Heart left ventricle (tissue), 16 donors: ENCODE measurements around the gene RAB36. TPM values are rescaled to one million over a fixed set of nuclear protein-coding genes. Genes with fewer than 3 reads are reported as not detected.

Source experiments
- ATAC-seq, 4 donors: fragments of 200-7000 bp; cut with Tn5 transposase; one replicate each; pipeline ENCODE4 v1.9.1; 2020 to 2022; ENCODE audit warnings: moderate library complexity in 4 of 4, mild to moderate bottlenecking in 3 of 4, moderate number of reproducible peaks in 1 of 4
- DNase-seq, 5 donors: peaks; one replicate each; pipeline ENCODE4 v3.0.0-alpha.2; 2020
- H3K27ac ChIP-seq, 12 donors: fragments of 200-600 bp; sonication (generic) in 4 of 12; one replicate each; pipeline versions ENCODE4 v1.5.0 to v1.8.0; 2016 to 2022; ENCODE audit warnings: mild to moderate bottlenecking in 2 of 12
- H3K27me3 ChIP-seq, 9 donors: fragments of 200-600 bp; sonication (generic) in 2 of 9; one replicate each; pipeline versions ENCODE4 v1.5.1 to v1.8.0; 2016 to 2022; ENCODE audit warnings: mild to moderate bottlenecking in 3 of 9
- H3K36me3 ChIP-seq, 9 donors: fragments of 200-600 bp; sonication (generic) in 2 of 9; one replicate each; pipeline versions ENCODE4 v1.5.0 to v1.8.0; 2018 to 2022; ENCODE audit warnings: mild to moderate bottlenecking in 2 of 9
- H3K4me1 ChIP-seq, 12 donors: fragments of 200-600 bp; sonication (generic) in 4 of 12; one replicate each; pipeline versions ENCODE4 v1.5.0 to v1.8.0; 2016 to 2022; ENCODE audit warnings: mild to moderate bottlenecking in 3 of 12
- H3K4me3 ChIP-seq, 12 donors: fragments of 200-600 bp; sonication (generic) in 4 of 12; one replicate each; pipeline versions ENCODE4 v1.5.0 to v1.8.0; 2017 to 2022; ENCODE audit warnings: mild to moderate bottlenecking in 9 of 12, moderate library complexity in 4 of 12
- H3K9me3 ChIP-seq, 12 donors: fragments of 200-600 bp; sonication (generic) in 4 of 12; one replicate each; pipeline versions ENCODE4 v1.5.0 to v1.8.0; 2016 to 2022; ENCODE audit warnings: mild to moderate bottlenecking in 1 of 12
- CTCF ChIP-seq, 12 donors: fragments of 200-600 bp; sonication (generic) in 4 of 12; IDR thresholded peaks; one replicate each; pipeline versions ENCODE4 v1.5.0 to v1.8.0; 2018 to 2022; ENCODE audit warnings: antibody characterized with exemption in 12 of 12, mild to moderate bottlenecking in 5 of 12
- POLR2A ChIP-seq, 2 donors: fragments of 450-650 bp; IDR thresholded peaks; one replicate each; pipeline ENCODE4 v1.6.1; 2017; ENCODE audit warnings: antibody characterized with exemption in 2 of 2, mild to moderate bottlenecking in 2 of 2, moderate library complexity in 2 of 2
- WGBS, 4 donors: extraction: QIAGEN DNeasy Blood & Tissue Kit in 2 of 4; methylation state at CpG; one replicate each; pipeline versions ENCODE4 v1.1.5 to v1.1.7; 2013 to 2018; 5-methylcytosine and 5-hydroxymethylcytosine counted together
- intact Hi-C, 10 donors: fragments of 100-400 bp; cut with DNase I; formaldehyde crosslinking; loops; one replicate each; pipeline versions ENCODE4 v1.11.1 to v1.14.2; 2022
- polyA plus RNA-seq, 2 donors: library from polyadenylated mRNA; stranded (reverse); fragments of 200-250 nt; gene quantifications; one replicate each; pipeline ENCODE4 v1.2.3, GENCODE V29; 2013
- total RNA-seq, 9 donors: library from RNA; depleted of rRNA in 2 of 9; stranded (reverse); fragments of >200 nt in 2 of 9; fragmentation: NEBNext Ultra II Directional in 3 of 9; extraction: Animal tissue kit (Norgen Biotek cat#: 25700) in 3 of 9; gene quantifications; one replicate each; pipeline versions ENCODE4 v1.1.0 to v1.2.4, GENCODE V29; 2016 to 2023
- donor health status: ischemic (EF 13 %, LVEDD 7.1; RV severe dilation, severe dysfunction).
- donor health status: healthy with polysubstance abuse.
- donor health status: DM: no; HTN: yes; CAD: no.
- donor health status: DM: no; HTN: no; CAD: no.
- donor health status: ischemic (EF 25% LVEDD 6.9; RV normal size, moderate dysfunction).
- donor health status: ischemic (EF 25% LVEDD 5.7; RV mildly dilated, moderate dysfunction).
- donor health status: healthy.
- donor health status: DM: yes; HTN: yes; CAD: no.
- donor health status: ischemic (EF 35%, LVEDD 5.7; RV mildly dilated, moderate dysfunction).
- donor health status: nonischemic (EF 11% LVEDD 7.7; RV severe dilation, severe dysfunction).
- donor health status: DM: yes; HTN: yes; CAD: no.
- donor health status: PGD.
- donor health status: ischemic (EF 29% LVEDD 5.4; RV normal size, mild dysfunction).
- donor health status: nonischemic (EF 23%, LVEDD 6.1; RV moderate dilation, normal function).

Gene RAB36
- total and polyA plus RNA-seq, 11 donors = 0.11 to 3.2 (median 0.54) TPM

DNA sequence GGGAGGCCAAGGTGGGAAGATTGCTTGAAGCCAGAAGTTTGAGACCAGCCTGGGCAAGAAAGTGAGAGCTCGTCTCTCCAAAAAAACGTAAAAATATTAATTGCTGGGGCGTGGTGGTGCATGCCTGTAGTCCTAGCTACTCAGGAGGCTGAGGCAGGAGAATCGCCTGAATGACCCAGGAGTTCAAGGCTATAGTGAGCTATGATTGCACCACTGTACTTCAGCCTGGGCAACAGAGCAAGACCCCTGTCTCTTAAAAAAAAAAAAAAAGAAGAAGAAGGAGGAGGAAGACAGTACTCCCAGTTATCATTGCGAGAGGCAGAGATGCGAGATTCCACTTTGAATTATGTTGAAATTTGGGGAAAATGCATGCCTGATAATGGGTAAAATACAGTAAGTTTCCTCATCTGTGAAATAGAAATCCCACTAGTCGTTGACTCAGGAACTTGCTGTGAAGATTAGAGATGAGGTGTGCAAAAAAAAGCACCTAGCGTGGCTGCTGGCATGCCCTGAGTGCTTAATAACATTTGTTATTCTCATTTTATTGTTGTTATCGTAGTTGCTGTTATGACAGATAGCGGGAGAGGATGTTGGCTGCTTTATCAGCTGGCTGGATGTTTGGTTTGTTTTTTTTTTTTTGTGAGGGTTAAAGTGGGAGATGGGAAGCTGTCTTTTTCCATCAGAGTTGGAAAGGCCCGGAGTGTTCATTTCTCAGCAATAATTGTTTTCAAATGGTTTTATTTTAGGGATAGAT lies 68.5 kb downstream of the RAB36 start:
- intact Hi-C loops = no loop called here
- Histone ChIP-seq H3K4me3 (no peak overlapping the region), H3K27me3 (no peaks in the 10 kb centered on the region), H3K27ac (peak overlapping the region in 8 of 12 donors; percentile 3 to 65 (median 55)), H3K4me1 (peaks cover 19 to 75% (median 55%) of the 10 kb centered on the region in 12 donors), H3K36me3 (no peaks in the 10 kb centered on the region), H3K9me3 (no peaks in the 10 kb centered on the region)
- TF ChIP-seq CTCF (IDR thresholded peaks at IDR 0.05) (no peak), POLR2A (IDR thresholded peaks at IDR 0.05) (no peak)
- ATAC-seq = peak in 1 of 4 donors; percentile 27
- DNase-seq = no peak
- 54 to 62% (median 59%) methylated on average over 11 of the region's 11 CpGs for WGBS, 4 donors

Other genes starting within 250 kb of the RAB36 start
- gene GNAZ, start 75.0 kb upstream of the RAB36 start, total RNA-seq = 10 to 100 TPM in 1 of 9 donors, 1 to 10 TPM in 8; 1.8 to 13.9 (median 2.6) TPM
- 1 to 10 TPM; 1.1 to 1.9 TPM for gene GNAZ, start 75.0 kb upstream of the RAB36 start, polyA plus RNA-seq
- not detected for gene RSPH14, start 3.5 kb upstream of the RAB36 start, total RNA-seq
- not detected for gene RSPH14, start 3.5 kb upstream of the RAB36 start, polyA plus RNA-seq
- 10 to 100 TPM; 24.0 to 51.1 (median 29.3) TPM for gene BCR, start 35.0 kb downstream of the RAB36 start, total RNA-seq
- 10 to 100 TPM; 12.6 to 22.4 TPM for gene BCR, start 35.0 kb downstream of the RAB36 start, polyA plus RNA-seq